ENCODE data around the gene MKLN1. TPM values are rescaled to one million over a fixed set of nuclear protein-coding genes. Genes with fewer than 3 reads are reported as not detected.

The MKLN1 gene
- total RNA-seq, 1 experiment from 2014 or later, result 34.3 TPM

- Histone ChIP-seq H4K5ac (ENCODE audit: insufficient read length, low read depth, low read length) (no peak overlapping the region), H3K23me2 (ENCODE audit: insufficient read length, low read depth, low read length, poor library complexity, severe bottlenecking) (no peaks in the 10 kb centered on the region), H3K23ac (ENCODE audit: insufficient read length, low read depth, low read length) (no peak overlapping the region), H3K4ac (ENCODE audit: low read depth, low read length) (no peak overlapping the region), H4K8ac (replicated peaks; ENCODE audit: insufficient read length, low read depth, low read length) (no peak overlapping the region), H3K18ac (ENCODE audit: insufficient read length, low read depth, low read length) (no peak overlapping the region), H3K4me1 (ENCODE audit: insufficient read depth, low read length) (no peaks in the 10 kb centered on the region; the same call in 1 of the 2 replicates), H2BK12ac (ENCODE audit: insufficient read length, low read depth, low read length) (no peak overlapping the region), H2BK20ac (ENCODE audit: low read depth, low read length, poor library complexity, severe bottlenecking) (no peak overlapping the region), H3K56ac (ENCODE audit: insufficient read length, low read depth, low read length) (no peak overlapping the region), H3K27ac (ENCODE audit: insufficient read length, low read depth, low read length) (no peak overlapping the region), H3T11ph (ENCODE audit: low read length) (no peak overlapping the region), H3K79me1 (ENCODE audit: insufficient read depth, low read depth, low read length, poor library complexity, severe bottlenecking) (peaks cover 12% of the 10 kb centered on the region), H3K9me3 (ENCODE audit: control insufficient read depth, low read depth, low read length) (no peaks in the 10 kb centered on the region), H3K79me2 (ENCODE audit: insufficient read depth, low read length) (peaks cover 22% of the 10 kb centered on the region; the same call in 1 of the 2 replicates), H2BK15ac (ENCODE audit: low read depth, low read length) (no peak overlapping the region), H2BK5ac (ENCODE audit: insufficient read length, low read length) (no peak overlapping the region), H2AK5ac (ENCODE audit: insufficient read length, low read length) (no peak overlapping the region), H3K27me3 (ENCODE audit: insufficient read depth, low read length) (no peaks in the 10 kb centered on the region), H3K4me2 (ENCODE audit: insufficient read depth, insufficient read length, low read length) (no peak overlapping the region), H2BK120ac (ENCODE audit: low read depth, low read length, poor library complexity, severe bottlenecking) (no peak overlapping the region), H3K9ac (ENCODE audit: extremely low read depth, insufficient read length, low read length) (no peak overlapping the region), H4K91ac (ENCODE audit: insufficient read length, low read depth, low read length) (no peak overlapping the region), H4K20me1 (ENCODE audit: control insufficient read depth, insufficient read depth, insufficient read length) (no peaks in the 10 kb centered on the region), H2AFZ (ENCODE audit: low read length) (no peak overlapping the region), H3K14ac (ENCODE audit: insufficient read depth, low read length) (no peak overlapping the region)
- Mint-ChIP-seq H3K4me3 (no peak overlapping the region), H3K9me3 (no peaks in the 10 kb centered on the region; a peak in 1 of 5 replicates), H3K27ac (peak overlapping the region in 2 of 3 experiments; percentile 1 to 19; a peak in 2 of 7 replicates), H3K27me3 (ENCODE audit: low read depth) (no peaks in the 10 kb centered on the region), H3K36me3 (ENCODE audit: insufficient read depth in 1 of 3, low read depth in 3 of 3) (peaks cover 7 to 16% (median 13%) of the 10 kb centered on the region in 3 experiments; a peak in 6 of 7 replicates), H3K4me1 (peaks cover 38% of the 10 kb centered on the region in 2 experiments)
- no CpG with 5 or more reads among the region's 3 CpGs for WGBS (ENCODE audit: extremely low coverage, insufficient read length, low lambda C conversion rate)
- DNase-seq, result no peak
- no peak for TF ChIP-seq CTCF (conservative IDR thresholded peaks at IDR 0.05)
Observed at GRCh38 chr7:131354390-131354789, 26.7 kb downstream of the MKLN1 start.
